ENCODE measurements around the gene PSENEN.

Gene PSENEN

DNA sequence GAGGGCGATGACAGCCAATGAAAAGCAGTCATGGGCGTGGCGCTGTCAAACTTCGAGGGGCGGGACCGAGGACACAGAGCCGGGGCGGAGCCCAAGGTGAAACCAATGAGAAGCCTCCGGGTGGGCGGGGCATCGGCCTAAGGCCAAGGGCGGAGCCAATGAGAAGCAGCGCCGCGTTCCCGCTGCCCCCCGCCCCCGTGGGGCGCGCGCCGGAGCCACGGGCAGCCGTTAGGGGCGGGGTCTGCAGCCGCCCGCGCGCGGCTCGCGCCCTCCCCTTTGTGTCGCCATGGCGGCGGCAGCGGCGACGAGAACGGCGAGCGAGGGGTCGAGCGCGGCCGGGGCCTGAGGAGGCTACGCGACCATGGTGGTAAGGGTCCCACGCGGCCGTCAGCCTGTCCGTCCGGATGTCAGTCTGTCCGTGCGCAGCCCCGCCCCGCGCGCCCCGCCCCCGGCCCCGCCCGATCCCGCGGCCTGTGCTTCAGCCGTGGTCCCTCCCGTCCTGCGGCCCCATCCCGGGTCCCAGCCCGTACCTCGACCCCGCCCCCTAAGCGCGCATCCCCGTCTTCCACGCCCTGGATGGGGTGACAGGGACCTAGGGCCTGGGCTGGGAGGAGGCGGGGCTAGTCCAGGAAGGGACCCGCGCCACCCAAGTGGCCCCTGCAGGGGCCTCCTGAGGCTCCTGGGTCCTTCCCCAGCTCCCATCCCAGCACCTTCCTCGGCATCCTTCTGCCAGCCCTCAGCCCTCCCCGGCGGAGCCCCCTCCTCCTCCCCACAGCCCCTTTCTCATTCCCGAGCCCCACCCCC is 30.0 kb downstream of the PSENEN start, which contains the start of gene ARHGAP33:
ARHGAP33 (plus strand) TSS at position 267 of the 804 bp plus-strand sequence; CDS start at position 362, 95 bp downstream.
- peak; percentile 80 for DNase-seq

DNA sequence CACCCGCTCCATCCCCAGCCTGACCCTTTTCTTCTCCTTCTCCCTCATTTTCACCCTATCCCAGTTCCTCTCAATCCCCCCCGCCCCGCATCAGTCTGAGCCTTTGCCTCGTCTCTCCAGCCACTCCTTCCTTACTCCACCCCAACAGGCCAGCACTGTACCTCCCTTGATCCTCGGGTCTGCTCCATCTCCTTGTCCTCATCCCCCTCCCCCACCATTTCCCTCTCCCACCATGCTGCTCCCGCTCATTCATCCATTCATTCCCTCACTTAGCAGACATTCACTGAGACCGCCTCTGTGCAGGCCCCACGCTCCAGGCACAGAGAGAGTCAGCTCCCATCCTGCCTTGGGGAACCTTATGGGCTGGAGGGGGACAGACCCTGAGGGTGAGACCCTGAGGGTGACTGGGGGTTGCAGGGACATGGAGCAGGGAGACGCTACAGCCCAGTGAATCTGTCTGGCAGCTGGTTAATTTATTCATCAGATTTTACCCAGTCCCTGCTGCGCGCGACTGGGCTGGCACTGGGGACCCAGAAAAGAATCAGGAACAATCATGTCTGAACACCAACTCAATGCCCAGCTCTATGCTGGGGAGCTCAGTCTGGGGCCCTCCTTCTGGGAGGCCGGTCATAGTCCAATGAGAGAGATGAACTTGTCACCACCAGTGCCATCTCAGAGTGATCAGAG is 30.8 kb downstream of the PSENEN start:
- no peak for DNase-seq

DNA sequence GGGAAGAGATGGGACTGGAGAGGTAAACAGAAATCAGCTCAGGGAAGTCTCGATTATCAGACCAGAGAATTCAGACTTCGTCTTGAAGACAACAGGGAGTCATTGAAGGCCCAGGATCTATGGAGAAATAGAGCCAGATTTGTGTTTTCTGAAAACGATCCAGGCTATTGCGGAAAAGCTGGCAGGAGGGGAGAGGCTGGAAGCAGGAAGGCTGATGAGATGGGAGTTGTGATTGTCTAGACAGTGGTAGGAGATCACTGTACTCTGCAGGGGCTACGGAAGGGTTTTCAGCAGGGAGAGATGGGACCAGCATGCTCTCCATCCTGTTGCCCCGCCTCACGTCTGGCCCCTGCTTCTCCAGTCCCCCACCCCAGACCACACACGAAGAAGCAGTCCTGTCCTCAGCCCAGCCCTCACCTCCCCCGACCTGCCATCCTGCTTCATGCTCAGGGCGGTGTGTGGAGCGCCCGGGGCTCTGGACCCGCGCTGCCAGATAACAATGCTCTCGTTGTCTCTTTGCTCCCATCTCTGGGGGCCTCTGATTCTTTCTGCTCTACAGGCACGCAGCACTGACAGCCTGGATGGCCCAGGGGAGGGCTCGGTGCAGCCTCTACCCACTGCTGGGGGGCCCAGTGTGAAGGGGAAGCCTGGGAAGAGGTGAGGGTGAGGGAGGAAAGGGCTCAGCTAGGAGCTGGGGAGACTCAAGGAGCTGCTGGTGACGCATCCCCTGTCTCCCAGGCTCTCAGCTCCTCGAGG is 31.8 kb downstream of the PSENEN start:
- DNase-seq = no peak

DNA sequence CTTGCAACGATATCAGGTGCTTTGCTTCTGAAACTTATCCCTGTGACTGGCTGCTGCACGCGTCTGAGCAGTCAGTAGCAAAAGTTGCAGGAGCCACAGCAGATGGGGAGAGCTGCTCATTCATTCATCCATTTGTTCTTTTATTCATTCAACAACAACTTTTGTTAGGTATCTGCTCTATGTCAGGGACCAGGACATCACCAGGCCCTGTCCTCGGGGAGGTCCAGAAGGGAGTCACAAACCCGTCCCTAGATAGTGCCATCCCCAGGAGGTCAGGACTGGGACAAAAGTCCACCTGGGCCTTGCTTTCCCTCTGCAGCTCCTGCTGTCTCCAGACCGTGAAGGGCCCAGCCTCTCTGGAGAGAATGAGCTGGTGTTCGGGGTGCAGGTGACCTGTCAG is 32.5 kb downstream of the PSENEN start:
- no peak for DNase-seq

DNA sequence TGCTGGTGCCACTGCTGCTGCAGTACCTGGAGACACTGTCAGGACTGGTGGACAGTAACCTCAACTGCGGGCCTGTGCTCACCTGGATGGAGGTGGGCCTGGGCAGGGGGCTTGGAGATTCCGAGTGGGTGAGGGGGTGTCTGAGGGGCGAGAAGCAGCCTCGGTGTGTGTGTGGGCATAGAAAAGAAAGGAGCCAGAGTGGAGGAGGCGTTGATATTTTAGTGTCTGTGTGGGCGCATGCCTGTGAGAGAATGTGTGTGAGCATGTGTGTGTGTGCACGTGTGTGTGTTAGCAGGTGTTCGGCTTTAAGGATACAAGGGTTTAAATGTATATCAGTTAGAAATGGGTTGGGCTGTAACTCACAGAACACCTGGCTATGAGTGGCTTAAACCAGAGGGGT is 33.6 kb downstream of the PSENEN start:
- no peak for DNase-seq

DNA sequence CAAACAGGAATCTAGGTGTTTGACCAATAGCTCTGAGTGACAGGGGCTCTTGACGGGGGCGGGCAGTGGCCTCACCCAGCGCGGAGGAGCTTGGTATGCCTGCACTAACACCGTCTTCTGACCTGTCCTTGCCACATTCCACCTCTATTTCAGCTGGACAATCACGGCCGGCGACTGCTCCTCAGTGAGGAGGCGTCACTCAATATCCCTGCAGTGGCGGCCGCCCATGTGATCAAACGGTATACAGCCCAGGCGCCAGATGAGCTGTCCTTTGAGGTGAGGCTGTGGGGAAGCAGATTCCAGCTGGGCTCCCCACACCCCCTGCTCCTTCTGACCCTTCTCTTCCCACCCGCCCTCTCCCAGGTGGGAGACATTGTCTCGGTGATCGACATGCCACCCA is 34.6 kb downstream of the PSENEN start:
- no peak for DNase-seq

DNA sequence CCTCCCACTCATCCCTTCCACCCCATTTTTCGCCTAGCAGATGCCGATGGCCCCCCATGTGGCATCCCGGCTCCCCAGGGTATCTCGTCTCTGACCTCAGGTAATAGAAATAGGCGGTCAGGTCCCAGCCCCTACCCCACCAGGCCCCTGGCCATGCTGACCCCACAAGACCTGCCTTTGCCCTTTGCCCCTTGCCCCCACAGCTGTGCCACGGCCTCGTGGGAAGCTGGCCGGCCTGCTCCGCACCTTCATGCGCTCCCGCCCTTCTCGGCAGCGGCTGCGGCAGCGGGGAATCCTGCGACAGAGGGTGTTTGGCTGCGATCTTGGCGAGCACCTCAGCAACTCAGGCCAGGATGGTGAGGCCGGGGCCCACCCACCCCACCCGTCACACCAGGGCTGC is 35.3 kb downstream of the PSENEN start:
- DNase-seq = no peak

DNA sequence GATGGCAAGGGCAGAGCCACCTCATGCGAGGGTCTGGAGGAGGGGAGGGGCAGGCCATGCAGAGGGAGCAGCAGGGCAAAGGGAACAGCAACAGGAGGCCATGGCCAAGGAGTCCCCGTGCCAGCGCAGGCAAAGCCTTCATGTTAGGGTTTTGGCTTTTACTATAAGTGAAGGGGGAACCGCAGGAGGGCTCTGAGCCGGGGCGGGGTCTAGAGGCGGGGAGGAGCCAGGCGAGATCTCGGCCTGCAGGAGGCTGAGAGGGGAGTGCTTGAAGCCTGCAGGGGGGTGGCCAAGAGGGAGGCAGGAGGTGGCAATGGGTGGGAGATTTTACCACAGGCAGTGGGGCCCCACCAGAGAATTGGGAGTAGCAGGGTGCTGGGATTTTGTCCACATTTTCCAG is 36.2 kb downstream of the PSENEN start:
- no peak for DNase-seq

DNA sequence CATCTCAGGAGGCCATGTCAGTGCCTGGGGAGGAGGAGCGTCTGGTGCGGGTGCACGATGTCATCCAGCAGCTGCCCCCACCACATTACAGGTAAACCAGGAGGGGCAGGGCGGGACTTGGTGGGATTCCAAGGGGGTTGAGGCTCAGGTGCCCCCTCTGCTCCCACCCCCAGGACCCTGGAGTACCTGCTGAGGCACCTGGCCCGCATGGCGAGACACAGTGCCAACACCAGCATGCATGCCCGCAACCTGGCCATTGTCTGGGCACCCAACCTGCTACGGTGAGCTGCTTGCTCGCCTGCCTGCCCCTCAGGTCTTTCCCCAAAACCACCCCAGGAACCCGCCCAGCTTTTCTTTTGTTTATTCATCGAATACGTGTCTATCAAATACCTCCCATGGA is 37.1 kb downstream of the PSENEN start:
- no peak for DNase-seq

DNA sequence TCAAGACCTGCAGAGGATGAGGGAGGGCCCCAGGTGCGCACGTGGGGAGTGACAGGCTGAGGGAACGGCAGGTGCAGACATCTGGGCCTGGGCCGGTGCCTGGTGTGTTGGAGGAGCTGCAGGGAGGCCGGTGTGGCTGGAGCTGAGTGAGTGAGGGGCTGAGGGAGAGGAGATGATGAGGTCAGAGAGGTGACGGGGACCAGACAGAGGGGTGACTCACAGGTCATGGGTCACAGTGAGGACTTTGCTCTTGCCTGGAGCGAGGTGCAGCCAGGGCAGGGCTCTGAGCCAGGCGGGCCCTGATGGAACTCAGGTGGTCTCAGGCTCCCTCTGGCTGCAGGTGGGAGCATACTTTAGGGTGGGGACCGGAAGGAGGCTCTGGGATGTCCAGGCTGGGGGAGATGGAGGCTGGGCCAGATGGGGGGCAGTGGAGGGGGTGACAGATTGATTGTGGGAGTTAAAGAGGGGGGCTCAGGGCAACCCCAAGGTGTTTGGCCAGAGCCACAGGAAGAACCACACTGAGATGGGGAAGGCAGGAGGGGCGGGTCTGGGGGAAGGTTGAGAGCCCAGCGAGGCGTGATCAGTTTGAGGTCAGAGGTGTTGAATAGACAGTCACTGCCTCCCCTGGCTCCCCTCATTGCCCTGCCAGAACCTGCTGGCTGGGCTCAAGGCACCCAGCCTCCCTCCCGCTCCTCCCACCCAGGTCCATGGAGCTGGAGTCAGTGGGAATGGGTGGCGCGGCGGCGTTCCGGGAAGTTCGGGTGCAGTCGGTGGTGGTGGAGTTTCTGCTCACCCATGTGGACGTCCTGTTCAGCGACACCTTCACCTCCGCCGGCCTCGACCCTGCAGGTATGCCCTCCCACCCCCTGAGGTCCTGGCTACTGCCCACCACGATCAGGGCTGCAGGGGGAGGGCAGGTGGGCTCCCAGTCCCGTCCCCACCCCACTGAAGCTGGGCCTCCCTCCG is 38.3 kb downstream of the PSENEN start:
- DNase-seq = no peak

DNA sequence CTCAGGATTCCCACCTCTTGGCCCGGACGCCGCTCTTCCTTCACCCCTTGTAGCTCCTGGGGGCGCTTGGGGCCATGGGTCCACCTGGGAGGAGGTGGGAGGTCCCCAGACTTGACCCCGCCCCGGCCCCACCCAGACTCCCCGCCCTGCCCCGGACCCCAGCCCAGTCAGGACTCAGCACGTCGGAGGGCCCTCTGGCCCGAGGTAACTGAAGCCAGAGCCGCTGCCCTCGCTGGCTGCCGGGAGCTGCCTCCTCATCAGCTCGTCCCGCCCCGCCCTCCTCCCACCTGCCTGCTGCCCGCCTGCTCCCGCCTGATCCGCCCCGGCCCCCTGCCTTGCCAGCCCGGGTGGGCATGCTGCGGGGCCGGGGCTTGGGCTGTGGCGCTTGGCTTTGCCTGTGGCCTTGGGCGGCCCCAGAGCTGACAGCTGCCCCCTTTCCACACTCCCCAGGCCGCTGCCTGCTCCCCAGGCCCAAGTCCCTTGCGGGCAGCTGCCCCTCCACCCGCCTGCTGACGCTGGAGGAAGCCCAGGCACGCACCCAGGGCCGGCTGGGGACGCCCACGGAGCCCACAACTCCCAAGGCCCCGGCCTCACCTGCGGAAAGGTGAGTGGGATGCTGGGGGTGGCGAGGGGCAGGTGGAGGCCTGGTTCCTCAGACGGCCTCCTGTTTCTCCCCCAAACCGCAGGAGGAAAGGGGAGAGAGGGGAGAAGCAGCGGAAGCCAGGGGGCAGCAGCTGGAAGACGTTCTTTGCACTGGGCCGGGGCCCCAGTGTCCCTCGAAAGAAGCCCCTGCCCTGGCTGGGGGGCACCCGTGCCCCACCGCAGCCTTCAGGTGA is 39.3 kb downstream of the PSENEN start:
- no peak for DNase-seq

DNA sequence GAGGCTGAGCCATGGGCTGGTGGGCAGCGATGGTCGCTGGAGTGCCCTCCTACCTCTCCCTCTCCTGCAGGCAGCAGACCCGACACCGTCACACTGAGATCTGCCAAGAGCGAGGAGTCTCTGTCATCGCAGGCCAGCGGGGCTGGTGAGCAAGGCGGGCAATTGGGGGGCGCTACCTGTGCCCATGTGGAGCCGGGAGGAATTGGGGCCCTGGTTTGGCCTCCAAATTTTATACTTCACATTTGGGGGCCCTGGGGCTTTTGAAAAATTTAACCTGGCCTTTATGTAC is 39.8 kb downstream of the PSENEN start:
- no peak for DNase-seq

DNA sequence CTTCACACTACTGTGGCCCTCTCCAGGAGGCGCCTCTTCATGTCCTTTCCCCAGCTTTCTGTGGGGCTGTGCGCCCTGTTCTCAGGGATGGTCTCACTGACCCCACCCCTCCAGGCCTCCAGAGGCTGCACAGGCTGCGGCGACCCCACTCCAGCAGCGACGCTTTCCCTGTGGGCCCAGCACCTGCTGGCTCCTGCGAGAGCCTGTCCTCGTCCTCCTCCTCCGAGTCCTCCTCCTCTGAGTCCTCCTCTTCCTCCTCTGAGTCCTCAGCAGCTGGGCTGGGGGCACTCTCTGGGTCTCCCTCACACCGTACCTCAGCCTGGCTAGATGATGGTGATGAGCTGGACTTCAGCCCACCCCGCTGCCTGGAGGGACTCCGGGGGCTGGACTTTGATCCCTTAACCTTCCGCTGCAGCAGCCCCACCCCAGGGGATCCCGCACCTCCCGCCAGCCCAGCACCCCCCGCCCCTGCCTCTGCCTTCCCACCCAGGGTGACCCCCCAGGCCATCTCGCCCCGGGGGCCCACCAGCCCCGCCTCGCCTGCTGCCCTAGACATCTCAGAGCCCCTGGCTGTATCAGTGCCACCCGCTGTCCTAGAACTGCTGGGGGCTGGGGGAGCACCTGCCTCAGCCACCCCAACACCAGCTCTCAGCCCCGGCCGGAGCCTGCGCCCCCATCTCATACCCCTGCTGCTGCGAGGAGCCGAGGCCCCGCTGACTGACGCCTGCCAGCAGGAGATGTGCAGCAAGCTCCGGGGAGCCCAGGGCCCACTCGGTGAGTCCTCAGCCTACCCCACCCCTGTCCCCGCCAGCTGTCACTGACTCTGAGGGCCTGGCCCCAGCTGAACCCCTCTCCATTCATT is 41.1 kb downstream of the PSENEN start:
- DNase-seq = no peak

DNA sequence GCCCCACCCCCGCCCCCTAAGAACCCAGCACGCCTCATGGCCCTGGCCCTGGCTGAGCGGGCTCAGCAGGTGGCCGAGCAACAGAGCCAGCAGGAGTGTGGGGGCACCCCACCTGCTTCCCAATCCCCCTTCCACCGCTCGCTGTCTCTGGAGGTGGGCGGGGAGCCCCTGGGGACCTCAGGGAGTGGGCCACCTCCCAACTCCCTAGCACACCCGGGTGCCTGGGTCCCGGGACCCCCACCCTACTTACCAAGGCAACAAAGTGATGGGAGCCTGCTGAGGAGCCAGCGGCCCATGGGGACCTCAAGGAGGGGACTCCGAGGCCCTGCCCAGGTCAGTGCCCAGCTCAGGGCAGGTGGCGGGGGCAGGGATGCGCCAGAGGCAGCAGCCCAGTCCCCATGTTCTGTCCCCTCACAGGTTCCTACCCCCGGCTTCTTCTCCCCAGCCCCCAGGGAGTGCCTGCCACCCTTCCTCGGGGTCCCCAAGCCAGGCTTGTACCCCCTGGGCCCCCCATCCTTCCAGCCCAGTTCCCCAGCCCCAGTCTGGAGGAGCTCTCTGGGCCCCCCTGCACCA is 41.9 kb downstream of the PSENEN start:
- DNase-seq = no peak

DNA sequence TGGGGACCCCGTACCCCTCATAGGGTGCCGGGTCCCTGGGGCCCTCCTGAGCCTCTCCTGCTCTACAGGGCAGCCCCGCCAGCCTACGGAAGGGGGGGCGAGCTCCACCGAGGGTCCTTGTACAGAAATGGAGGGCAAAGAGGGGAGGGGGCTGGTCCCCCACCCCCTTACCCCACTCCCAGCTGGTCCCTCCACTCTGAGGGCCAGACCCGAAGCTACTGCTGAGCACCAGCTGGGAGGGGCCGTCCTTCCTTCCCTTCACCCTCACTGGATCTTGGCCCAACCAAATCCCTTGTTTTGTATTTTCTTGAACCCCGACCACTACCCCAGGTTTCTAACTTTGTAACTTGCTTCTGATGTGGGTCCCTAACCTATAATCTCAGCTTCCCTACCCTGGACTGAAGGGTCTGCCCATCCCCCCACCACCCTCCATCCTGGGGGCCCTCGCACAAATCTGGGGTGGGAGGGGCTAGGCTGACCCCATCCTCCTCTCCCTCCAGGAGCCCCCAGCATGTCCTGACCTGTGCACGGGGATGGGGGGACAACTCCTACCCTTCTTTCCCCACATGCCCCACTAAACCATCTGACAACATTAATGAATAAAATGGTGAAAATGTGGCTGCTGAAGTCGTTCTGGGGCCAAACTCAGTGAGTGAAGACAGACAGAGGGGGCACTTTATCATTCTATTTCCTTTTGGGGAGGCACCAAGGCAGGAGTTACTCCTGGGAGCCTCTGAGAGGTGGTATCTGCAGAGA is 42.9 kb downstream of the PSENEN start:
- DNase-seq = no peak

DNA sequence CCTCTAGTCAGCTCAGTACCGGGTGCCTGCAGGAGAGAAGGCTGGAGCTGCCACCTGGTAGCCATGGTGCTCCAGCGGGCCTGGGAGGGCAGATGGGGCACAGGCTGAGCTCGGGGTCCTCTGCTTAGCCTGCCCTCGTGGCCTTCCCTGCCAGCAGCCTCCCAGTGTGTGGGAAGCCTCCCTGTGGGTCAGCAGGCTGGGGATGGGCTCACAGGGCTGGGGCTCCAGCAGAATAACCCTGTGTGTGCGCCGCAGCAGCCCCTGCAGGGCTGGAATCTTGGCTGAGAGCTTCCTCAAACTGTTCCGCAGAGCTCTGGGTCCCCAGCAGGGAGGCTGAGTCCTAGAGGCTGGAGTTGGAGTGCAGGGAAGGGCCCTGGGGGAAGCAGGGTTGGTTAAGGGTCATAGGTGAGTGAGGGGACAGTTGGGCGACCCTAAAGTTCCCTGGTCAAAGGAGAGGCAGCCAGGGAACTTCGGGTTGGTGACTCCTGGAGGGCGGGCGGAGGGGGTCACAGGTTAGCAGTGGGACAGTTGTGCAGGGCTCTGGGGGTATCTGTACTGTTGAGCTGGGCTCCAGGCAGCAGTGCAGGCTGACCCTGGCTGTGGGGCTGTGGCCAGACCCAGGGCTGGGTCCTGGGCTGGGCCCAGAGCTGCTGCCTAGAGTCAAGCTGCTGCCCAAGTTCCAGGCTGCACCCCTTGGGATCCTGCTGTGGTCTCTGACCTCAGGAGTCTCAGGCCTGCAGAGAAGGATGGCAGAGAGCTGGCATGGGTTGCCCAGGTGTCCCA is 43.9 kb downstream of the PSENEN start:
- DNase-seq = no peak

DNA sequence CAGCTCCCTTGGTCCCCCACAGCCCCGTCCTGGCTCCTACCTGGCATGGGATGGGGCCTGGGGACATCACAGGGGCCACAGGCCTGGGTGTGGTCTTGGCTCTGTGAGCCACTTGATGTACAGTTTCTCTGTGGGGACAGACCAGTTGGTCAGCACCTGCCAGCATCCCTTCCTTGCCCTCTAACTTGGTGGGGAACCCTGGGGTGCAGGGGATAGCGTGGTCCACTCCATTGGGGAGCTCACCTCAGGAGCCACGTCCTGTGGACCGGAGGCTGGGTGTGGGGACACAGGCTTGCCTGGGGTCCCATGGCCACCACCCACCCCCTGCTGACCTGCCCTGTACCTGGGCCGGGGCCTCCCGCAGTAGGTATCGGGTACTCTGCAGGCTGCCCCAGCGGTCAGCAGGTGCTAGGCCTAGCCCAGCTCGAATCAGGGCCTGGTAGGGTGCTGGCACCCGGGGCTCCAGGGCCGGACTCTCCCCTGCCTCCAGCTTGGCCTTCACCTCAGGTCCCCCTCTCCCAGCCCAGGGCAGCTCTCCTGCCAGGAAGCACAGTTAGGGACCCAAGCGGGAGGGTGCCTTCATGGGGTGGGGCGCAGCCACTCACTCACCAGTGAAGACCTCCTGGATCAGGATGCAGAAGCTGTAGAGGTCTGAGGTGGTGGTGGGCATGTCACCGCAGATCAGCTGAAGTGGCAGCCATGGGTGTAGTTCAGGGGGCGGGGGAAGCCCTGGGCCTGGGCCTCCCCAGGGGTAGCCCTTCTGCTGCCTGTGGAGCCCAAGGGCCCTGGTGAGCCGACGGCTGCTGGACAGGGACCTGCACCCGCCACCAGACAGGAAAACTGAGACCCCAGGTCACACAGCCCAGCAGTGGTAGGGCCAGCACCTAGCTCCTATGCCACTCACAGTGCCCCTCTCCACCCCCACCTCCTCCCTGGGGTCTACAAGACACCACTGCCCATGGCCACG is 44.8 kb downstream of the PSENEN start:
- DNase-seq = no peak

Data from NCI-H1417 treated with DMSO at 0.1 percent for 48 hours (cell line).